Mesenchymal stem cell (in vitro differentiated cells and primary cell): ENCODE data around the gene SPATA9.

Experiments
- DNase-seq: peaks from one replicate; pipeline ENCODE4 v3.0.0-alpha.2; 2013
- H2AFZ ChIP-seq: one replicate; pipeline ENCODE4 v1.6.1; 2013; ENCODE audit warnings: low read depth, mild to moderate bottlenecking, control low read depth, inconsistent platforms, low read length, moderate library complexity
- H2AK5ac ChIP-seq: 2 replicates; pipeline ENCODE4 v1.6.1; 2013; ENCODE audit warnings: low read length, moderate library complexity, mild to moderate bottlenecking, inconsistent platforms; ENCODE audit not compliant: severe bottlenecking
- H2BK120ac ChIP-seq: one replicate; pipeline ENCODE4 v1.6.1; 2013; ENCODE audit warnings: low read depth, mild to moderate bottlenecking, inconsistent platforms, low read length, moderate library complexity
- H2BK12ac ChIP-seq, 2 experiments: one replicate each; pipeline ENCODE4 v1.6.1; 2013; ENCODE audit warnings: inconsistent platforms in 2 of 2, low read length in 2 of 2, mild to moderate bottlenecking in 2 of 2, moderate library complexity in 2 of 2, control low read depth in 1 of 2
- H2BK15ac ChIP-seq: one replicate; pipeline ENCODE4 v1.6.1; 2013; ENCODE audit warnings: mild to moderate bottlenecking, low read depth, inconsistent platforms; ENCODE audit not compliant: poor library complexity, severe bottlenecking
- H2BK5ac ChIP-seq: 2 replicates; pipeline ENCODE4 v1.6.1; 2013; ENCODE audit warnings: low read depth, mild to moderate bottlenecking, low read length, control low read depth, inconsistent platforms; ENCODE audit not compliant: poor library complexity, severe bottlenecking
- H3K14ac ChIP-seq, 2 experiments: one replicate each; pipeline ENCODE4 v1.6.1; 2013; ENCODE audit warnings: inconsistent platforms in 2 of 2, low read length in 2 of 2, control low read depth in 1 of 2, mild to moderate bottlenecking in 1 of 2, moderate library complexity in 1 of 2
- H3K18ac ChIP-seq, 2 experiments: one replicate each; pipeline ENCODE4 v1.6.1; 2013; ENCODE audit warnings: inconsistent platforms in 2 of 2, low read length in 2 of 2, control low read depth in 1 of 2, low read depth in 1 of 2, mild to moderate bottlenecking in 1 of 2
- H3K23ac ChIP-seq, 2 experiments: one replicate each; pipeline ENCODE4 v1.6.1; 2013; ENCODE audit warnings: inconsistent platforms in 2 of 2, low read length in 2 of 2, mild to moderate bottlenecking in 2 of 2, moderate library complexity in 2 of 2, control low read depth in 1 of 2
- H3K27ac ChIP-seq: 2 replicates; pipeline ENCODE4 v1.5.1; 2013; ENCODE audit warnings: mild to moderate bottlenecking, moderate library complexity, low read length, control low read depth, inconsistent platforms; ENCODE audit not compliant: poor library complexity, severe bottlenecking
- H3K27me3 ChIP-seq, 2 experiments: 2 replicates each; pipeline versions ENCODE4 v1.6.1 to v1.7.0; 2013; ENCODE audit warnings: low read length in 2 of 2, mild to moderate bottlenecking in 2 of 2, moderate library complexity in 2 of 2, control low read depth in 1 of 2, inconsistent platforms in 1 of 2; ENCODE audit not compliant: control insufficient read depth in 1 of 2, insufficient read depth in 1 of 2
- H3K36me3 ChIP-seq, 2 experiments: 2 replicates each; pipeline versions ENCODE4 v1.6.1 to v1.7.0; 2013; ENCODE audit warnings: low read length in 2 of 2, control low read depth in 1 of 2, inconsistent platforms in 1 of 2, low read depth in 1 of 2, mild to moderate bottlenecking in 1 of 2; ENCODE audit not compliant: insufficient read depth in 2 of 2, control insufficient read depth in 1 of 2
- H3K4ac ChIP-seq, 2 experiments: one replicate each; pipeline ENCODE4 v1.6.1; 2013; ENCODE audit warnings: inconsistent platforms in 2 of 2, low read length in 2 of 2, mild to moderate bottlenecking in 2 of 2, moderate library complexity in 2 of 2, control low read depth in 1 of 2, low read depth in 1 of 2
- H3K4me1 ChIP-seq: 2 replicates; pipeline ENCODE4 v1.6.1; 2013; ENCODE audit warnings: low read depth, low read length, control low read depth; ENCODE audit not compliant: control insufficient read depth, insufficient read depth
- H3K4me2 ChIP-seq: 2 replicates; pipeline ENCODE4 v1.6.1; 2013; ENCODE audit warnings: low read length, mild to moderate bottlenecking, inconsistent platforms; ENCODE audit not compliant: poor library complexity, severe bottlenecking
- H3K4me3 ChIP-seq, 2 experiments: 2 replicates each; pipeline versions ENCODE4 v1.5.1 to v1.7.0; 2013; ENCODE audit warnings: low read length in 2 of 2, mild to moderate bottlenecking in 2 of 2, control low read depth in 1 of 2, low read depth in 1 of 2; ENCODE audit not compliant: insufficient read depth in 1 of 2
- H3K79me1 ChIP-seq: replicated peaks from 2 replicates; pipeline ENCODE4 v1.6.1; 2013; ENCODE audit warnings: mild to moderate bottlenecking, control low read depth, low read length, inconsistent platforms; ENCODE audit not compliant: poor library complexity, severe bottlenecking
- H3K9ac ChIP-seq: 2 replicates; pipeline ENCODE4 v1.7.0; 2013; ENCODE audit warnings: mild to moderate bottlenecking, low read length, moderate library complexity
- H3K9me3 ChIP-seq: 2 replicates; pipeline ENCODE4 v1.7.0; 2013; ENCODE audit warnings: mild to moderate bottlenecking, low read length; ENCODE audit not compliant: control insufficient read depth
- H4K8ac ChIP-seq: one replicate; pipeline ENCODE4 v1.6.1; 2013; ENCODE audit warnings: inconsistent platforms, mild to moderate bottlenecking, low read length, moderate library complexity
- H4K91ac ChIP-seq: one replicate; pipeline ENCODE4 v1.6.1; 2013; ENCODE audit warnings: mild to moderate bottlenecking, low read length, inconsistent platforms
- WGBS: methylation state at CpG from one replicate; pipeline ENCODE4 v1.1.7; 2013; ENCODE audit warnings: mixed read lengths; 5-methylcytosine and 5-hydroxymethylcytosine counted together

Gene SPATA9

DNA sequence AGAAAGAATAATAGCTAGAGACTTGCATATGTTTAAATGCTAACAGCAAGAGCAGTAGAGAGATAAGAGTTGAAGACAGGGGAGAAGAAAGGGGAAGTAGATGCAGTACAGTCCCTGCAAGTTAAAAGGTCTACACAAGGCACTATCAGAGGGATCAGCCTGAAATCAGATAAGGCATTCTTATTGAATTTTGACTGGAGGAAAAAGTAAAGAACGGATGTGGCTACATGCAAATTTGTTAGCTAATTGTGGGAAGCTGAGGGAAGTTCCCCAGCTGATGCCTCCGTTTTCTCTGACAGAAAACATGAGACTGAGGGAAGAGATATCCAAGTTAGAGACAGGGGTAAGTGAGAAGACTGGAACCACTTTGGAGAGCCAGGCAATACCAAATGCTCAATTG is 35.4 kb upstream of the SPATA9 start:
- Histone ChIP-seq H3K27me3 (no peaks in the 10 kb centered on the region), H2BK12ac (no peak overlapping the region), H3K18ac (no peak overlapping the region), H2AFZ (no peak overlapping the region), H3K9me3 (no peaks in the 10 kb centered on the region), H3K23ac (no peak overlapping the region), H3K4me3 (no peak overlapping the region), H4K91ac (no peak overlapping the region), H3K4ac (no peak overlapping the region), H3K9ac (no peak overlapping the region), H3K14ac (no peak overlapping the region), H3K4me1 (peaks cover 2% of the 10 kb centered on the region), H3K4me2 (no peak overlapping the region), H3K36me3 (no peaks in the 10 kb centered on the region), H2BK15ac (no peak overlapping the region), H2BK120ac (no peak overlapping the region), H4K8ac (no peak overlapping the region), H3K79me1 (no peaks in the 10 kb centered on the region), H2BK5ac (no peak overlapping the region), H3K27ac (no peak overlapping the region), H2AK5ac (no peak overlapping the region)
- DNase-seq = peak; percentile 69
- WGBS = 34% methylated on average over 2 of the region's 2 CpGs

DNA sequence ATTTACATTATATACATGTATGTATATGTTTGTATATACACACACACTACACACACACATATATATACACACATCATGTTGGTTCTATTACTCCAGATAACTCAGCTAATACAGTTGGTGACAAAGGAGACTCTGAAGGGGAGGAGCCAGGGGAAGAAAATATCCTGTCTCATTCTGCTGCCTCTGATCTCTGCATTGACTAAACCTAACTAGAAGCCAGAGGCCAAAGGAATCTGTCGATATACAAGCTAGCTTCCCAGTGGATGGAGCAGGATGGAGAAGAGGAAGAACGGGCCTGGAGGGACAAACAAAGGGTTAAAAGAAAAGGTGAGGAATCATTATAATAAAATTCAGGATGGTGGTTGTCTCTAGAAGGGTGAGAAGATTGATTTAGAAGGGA is 34.6 kb upstream of the SPATA9 start:
- H3K9me3 ChIP-seq = no peaks in the 10 kb centered on the region
- 59% methylated on average over 2 of the region's 2 CpGs for WGBS

DNA sequence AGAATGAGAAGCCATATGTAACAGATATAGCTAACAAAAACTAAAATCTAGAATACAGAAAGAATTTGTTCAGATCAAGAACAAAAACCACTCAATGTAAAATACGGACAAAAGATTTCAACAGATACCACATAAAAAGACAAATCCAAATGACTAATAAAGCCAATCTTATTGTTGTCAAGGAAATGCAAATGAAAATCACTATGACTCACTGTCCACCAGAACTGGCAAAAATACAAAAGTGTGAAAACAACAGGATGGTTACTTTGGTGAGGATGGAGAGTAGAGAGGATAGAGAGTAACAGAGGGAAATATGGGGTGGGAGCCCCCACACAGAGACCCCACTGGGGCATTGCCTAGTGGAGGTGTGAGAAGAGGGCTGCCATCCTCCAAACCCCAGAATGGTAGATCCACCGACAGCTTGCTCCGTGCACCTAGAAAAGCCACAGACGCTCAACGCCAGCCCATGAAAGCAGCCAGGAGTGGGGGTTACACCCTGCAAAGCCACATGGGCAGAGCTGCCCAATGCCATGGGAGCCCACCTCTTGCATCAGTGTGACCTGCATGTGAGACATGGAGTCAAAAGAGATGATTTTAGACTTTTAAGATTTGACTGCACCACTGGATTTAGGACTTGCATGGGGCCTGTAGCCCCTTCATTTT is 33.1 kb upstream of the SPATA9 start:
- no peak overlapping the region for H3K4me3 ChIP-seq
- H2BK120ac ChIP-seq = peak overlapping the region; percentile 27
- DNase-seq = peak; percentile 65
- no peak overlapping the region for H2BK5ac ChIP-seq
- no peak overlapping the region for H3K23ac ChIP-seq
- H2BK12ac ChIP-seq = peak overlapping the region; percentile 38 to 89
- no peaks in the 10 kb centered on the region for H3K36me3 ChIP-seq
- H3K14ac ChIP-seq = no peak overlapping the region
- H3K9me3 ChIP-seq = no peaks in the 10 kb centered on the region
- H2AFZ ChIP-seq = no peak overlapping the region
- H3K27me3 ChIP-seq = no peaks in the 10 kb centered on the region
- H3K18ac ChIP-seq = peak overlapping the region in 1 of 2 experiments; percentile 28
- H4K8ac ChIP-seq = no peak overlapping the region
- H2AK5ac ChIP-seq = no peak overlapping the region
- H3K4me1 ChIP-seq = peaks cover 10% of the 10 kb centered on the region
- no peak overlapping the region for H4K91ac ChIP-seq
- no peaks in the 10 kb centered on the region for H3K79me1 ChIP-seq
- peak overlapping the region in 1 of 2 experiments; percentile 20 for H3K4ac ChIP-seq
- no peak overlapping the region for H3K4me2 ChIP-seq
- H3K9ac ChIP-seq = peak overlapping the region; percentile 70
- WGBS = 79% methylated on average over 5 of the region's 5 CpGs
- H2BK15ac ChIP-seq = no peak overlapping the region
- no peak overlapping the region for H3K27ac ChIP-seq

More for the DNA sequence above, 34.6 kb upstream of the SPATA9 start:
- Histone ChIP-seq H3K4me1 (peaks cover 3% of the 10 kb centered on the region), H3K14ac (no peak overlapping the region), H3K4me3 (no peak overlapping the region), H3K9ac (no peak overlapping the region), H4K8ac (no peak overlapping the region), H4K91ac (no peak overlapping the region), H3K23ac (no peak overlapping the region), H3K4me2 (no peak overlapping the region), H2BK5ac (no peak overlapping the region), H2AFZ (no peak overlapping the region), H3K27me3 (no peaks in the 10 kb centered on the region), H2BK12ac (no peak overlapping the region), H3K4ac (no peak overlapping the region), H3K18ac (peak overlapping the region in 1 of 2 experiments; percentile 6), H2BK15ac (no peak overlapping the region), H3K36me3 (no peaks in the 10 kb centered on the region), H3K79me1 (no peaks in the 10 kb centered on the region), H2AK5ac (no peak overlapping the region), H2BK120ac (no peak overlapping the region), H3K27ac (no peak overlapping the region)
- no peak for DNase-seq

DNA sequence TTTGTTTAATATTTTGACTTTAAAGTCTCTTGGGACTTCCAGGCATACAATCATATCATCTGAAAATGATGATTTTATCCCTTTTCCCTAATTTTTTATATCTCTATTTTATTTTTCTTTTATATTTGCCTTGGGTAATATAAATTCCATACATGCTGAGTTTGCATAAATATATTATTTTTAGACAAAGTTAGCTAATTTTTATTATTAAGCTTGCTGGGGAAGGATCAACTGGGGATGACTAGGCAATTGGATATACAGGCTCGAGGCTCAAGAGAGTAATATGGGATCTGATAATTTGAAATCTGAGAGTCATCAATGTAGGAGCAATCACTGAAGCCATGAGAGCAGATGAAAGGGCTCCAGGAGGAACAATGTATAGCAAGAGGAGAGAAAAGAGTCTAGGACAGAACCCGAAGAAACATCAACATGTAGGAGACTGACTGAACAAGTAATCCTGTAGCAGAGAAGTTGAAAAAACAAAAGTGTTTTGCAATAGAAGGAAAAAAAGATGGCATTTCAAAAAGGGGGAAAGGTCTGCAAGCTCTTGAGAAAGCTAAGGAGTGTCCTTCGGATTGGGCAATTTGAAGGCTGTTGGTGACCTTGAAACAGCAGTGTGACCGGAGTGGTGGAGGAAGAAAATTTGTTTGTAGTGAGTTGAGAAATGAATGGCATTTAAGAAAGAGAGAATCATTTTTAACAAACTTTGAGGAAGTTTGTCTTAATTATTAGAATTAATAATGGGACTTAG is 31.3 kb upstream of the SPATA9 start:
- H3K27ac ChIP-seq = no peak overlapping the region
- no peaks in the 10 kb centered on the region for H3K27me3 ChIP-seq
- H2AK5ac ChIP-seq = no peak overlapping the region
- no peak overlapping the region for H3K23ac ChIP-seq
- no peaks in the 10 kb centered on the region for H3K9me3 ChIP-seq
- H4K91ac ChIP-seq = no peak overlapping the region
- WGBS = 85% methylated on average over 4 of the region's 4 CpGs
- no peak overlapping the region for H3K14ac ChIP-seq
- no peak overlapping the region for H3K4ac ChIP-seq
- no peak overlapping the region for H2BK12ac ChIP-seq
- H3K4me3 ChIP-seq = no peak overlapping the region
- H2BK15ac ChIP-seq = no peak overlapping the region
- DNase-seq = peak; percentile 59
- no peak overlapping the region for H2BK120ac ChIP-seq
- H3K79me1 ChIP-seq = no peaks in the 10 kb centered on the region
- H3K9ac ChIP-seq = no peak overlapping the region
- H2BK5ac ChIP-seq = no peak overlapping the region
- H3K4me2 ChIP-seq = no peak overlapping the region
- H3K36me3 ChIP-seq = no peaks in the 10 kb centered on the region
- H3K4me1 ChIP-seq = peaks cover 10% of the 10 kb centered on the region
- H3K18ac ChIP-seq = no peak overlapping the region
- no peak overlapping the region for H4K8ac ChIP-seq
- H2AFZ ChIP-seq = no peak overlapping the region
